NT2/D1 (cell line): Measurements from ENCODE around the gene PXMP2.

Source experiments
- SUZ12 ChIP-seq: IDR thresholded peaks from 2 replicates; pipeline ENCODE4 v1.6.1; 2011; ENCODE audit not compliant: insufficient read length, insufficient read depth; ENCODE audit errors: extremely low read depth
- YY1 ChIP-seq: IDR thresholded peaks from 2 replicates; pipeline ENCODE4 v1.6.1; 2011; ENCODE audit not compliant: insufficient read length, insufficient read depth
- ZNF274 ChIP-seq: IDR thresholded peaks from 2 replicates; pipeline ENCODE4 v1.6.1; 2011; ENCODE audit warnings: mild to moderate bottlenecking, low read depth, low read length

GRCh38 chr12:132747896-132748295, 60.5 kb downstream of the PXMP2 start:
- TF ChIP-seq YY1 (no peak), SUZ12 (no peak), ZNF274 (no peak)
